Trophoblast cell (in vitro differentiated cells and primary cell): ENCODE measurements around the gene DISP2.
A peak's percentile ranks its signal among the peaks of the same experiment; 100 is the strongest.

Source experiments
- DNase-seq, 2 donors: peaks; one replicate each; pipeline ENCODE4 v3.0.0-alpha.2; 2016
- H2AFZ ChIP-seq: 2 replicates; pipeline ENCODE4 v1.6.1; 2013; ENCODE audit warnings: low read length, moderate library complexity, mild to moderate bottlenecking; ENCODE audit not compliant: insufficient read depth, poor library complexity
- H2AK5ac ChIP-seq: 2 replicates; pipeline ENCODE4 v1.6.1; 2013; ENCODE audit warnings: mild to moderate bottlenecking, low read length
- H2BK120ac ChIP-seq: 2 replicates; pipeline ENCODE4 v1.6.1; 2013; ENCODE audit warnings: low read length, mild to moderate bottlenecking, moderate library complexity; ENCODE audit not compliant: insufficient read depth, poor library complexity
- H2BK12ac ChIP-seq: 2 replicates; pipeline ENCODE4 v1.6.1; 2013; ENCODE audit warnings: mild to moderate bottlenecking, low read length, moderate library complexity
- H2BK5ac ChIP-seq: 2 replicates; pipeline ENCODE4 v1.6.1; 2013; ENCODE audit warnings: low read length, low read depth, moderate library complexity, mild to moderate bottlenecking; ENCODE audit not compliant: poor library complexity
- H3K14ac ChIP-seq: 2 replicates; pipeline ENCODE4 v1.6.1; 2013; ENCODE audit warnings: mild to moderate bottlenecking, low read length
- H3K18ac ChIP-seq: 2 replicates; pipeline ENCODE4 v1.6.1; 2013; ENCODE audit warnings: mild to moderate bottlenecking, low read length
- H3K23ac ChIP-seq: 2 replicates; pipeline ENCODE4 v1.6.1; 2013; ENCODE audit warnings: low read length
- H3K27ac ChIP-seq: 2 replicates; pipeline ENCODE4 v1.5.1; 2013; ENCODE audit warnings: low read depth, mild to moderate bottlenecking, inconsistent platforms, low read length, moderate library complexity
- H3K27me3 ChIP-seq: 2 replicates; pipeline ENCODE4 v1.6.1; 2013; ENCODE audit warnings: inconsistent platforms, mild to moderate bottlenecking, low read length, moderate library complexity; ENCODE audit not compliant: insufficient read depth
- H3K36me3 ChIP-seq, 2 experiments: 1 replicate in 1 of 2; 2 replicates in 1 of 2; pipeline ENCODE4 v1.6.1; 2013; ENCODE audit warnings: low read length in 2 of 2, mild to moderate bottlenecking in 2 of 2, moderate library complexity in 1 of 2; ENCODE audit not compliant: insufficient read depth in 2 of 2, control insufficient read depth in 1 of 2
- H3K4ac ChIP-seq: 2 replicates; pipeline ENCODE4 v1.6.1; 2013; ENCODE audit warnings: low read depth, mild to moderate bottlenecking, low read length, moderate library complexity
- H3K4me1 ChIP-seq, 2 experiments: 1 replicate in 1 of 2; 2 replicates in 1 of 2; pipeline ENCODE4 v1.6.1; 2013; ENCODE audit warnings: low read length in 2 of 2, mild to moderate bottlenecking in 2 of 2, moderate library complexity in 1 of 2; ENCODE audit not compliant: insufficient read depth in 2 of 2, control insufficient read depth in 1 of 2
- H3K4me2 ChIP-seq: 2 replicates; pipeline ENCODE4 v1.6.1; 2013; ENCODE audit warnings: inconsistent platforms, mild to moderate bottlenecking, low read length, moderate library complexity
- H3K4me3 ChIP-seq: 2 replicates; pipeline ENCODE4 v1.5.1; 2013; ENCODE audit warnings: mild to moderate bottlenecking, low read depth, low read length, inconsistent platforms
- H3K79me1 ChIP-seq: one replicate; pipeline ENCODE4 v1.6.1; 2013; ENCODE audit warnings: low read length
- H3K79me2 ChIP-seq: 2 replicates; pipeline ENCODE4 v1.6.1; 2013; ENCODE audit warnings: low read length, mild to moderate bottlenecking; ENCODE audit not compliant: control insufficient read depth, insufficient read depth, poor library complexity
- H3K9ac ChIP-seq: 2 replicates; pipeline ENCODE4 v1.6.1; 2013; ENCODE audit warnings: mild to moderate bottlenecking, low read length
- H3K9me3 ChIP-seq: 2 replicates; pipeline ENCODE4 v1.6.1; 2013; ENCODE audit warnings: low read depth, mild to moderate bottlenecking, control low read depth, inconsistent platforms, low read length; ENCODE audit not compliant: insufficient read depth
- H4K12ac ChIP-seq: 2 replicates; pipeline ENCODE4 v1.6.1; 2013; ENCODE audit warnings: low read depth, mild to moderate bottlenecking, low read length, moderate library complexity
- H4K8ac ChIP-seq: 2 replicates; pipeline ENCODE4 v1.6.1; 2013; ENCODE audit warnings: low read depth, mild to moderate bottlenecking, low read length, moderate library complexity
- H4K91ac ChIP-seq: one replicate; pipeline ENCODE4 v1.6.1; 2013; ENCODE audit warnings: low read depth, mild to moderate bottlenecking, low read length, moderate library complexity
- WGBS: extraction: QIAGEN DNeasy Blood & Tissue Kit; methylation state at CpG from one replicate; pipeline ENCODE4 v1.1.7; 2013; ENCODE audit warnings: missing lambda C conversion rate; ENCODE audit not compliant: insufficient read length, insufficient coverage; ENCODE audit errors: extremely low coverage; 5-methylcytosine and 5-hydroxymethylcytosine counted together

Gene DISP2

GRCh38 chr15:40372981-40373380 is 15.0 kb downstream of the DISP2 start:
- Histone ChIP-seq H2BK120ac (no peak overlapping the region), H4K91ac (no peak overlapping the region), H3K27ac (no peak overlapping the region), H3K4me1 (peaks cover 3 to 4% of the 10 kb centered on the region in 2 experiments), H3K14ac (no peak overlapping the region), H3K4ac (no peak overlapping the region), H2AFZ (no peak overlapping the region), H2AK5ac (no peak overlapping the region), H3K18ac (no peak overlapping the region), H3K23ac (no peak overlapping the region), H3K79me1 (peaks cover 3% of the 10 kb centered on the region), H4K12ac (no peak overlapping the region), H2BK12ac (no peak overlapping the region), H3K9me3 (peaks cover 2% of the 10 kb centered on the region), H2BK5ac (no peak overlapping the region), H3K27me3 (peaks cover 2% of the 10 kb centered on the region), H3K79me2 (no peaks in the 10 kb centered on the region), H3K36me3 (no peaks in the 10 kb centered on the region), H4K8ac (no peak overlapping the region), H3K4me2 (no peak overlapping the region), H3K4me3 (no peak overlapping the region), H3K9ac (no peak overlapping the region)
- DNase-seq = no peak
- WGBS = no CpG with 5 or more reads among the region's 2 CpGs

GRCh38 chr15:40377606-40378005 is 19.6 kb downstream of the DISP2 start:
- no peak overlapping the region for H3K4me2 ChIP-seq
- H3K36me3 ChIP-seq = no peaks in the 10 kb centered on the region
- H3K27me3 ChIP-seq = no peaks in the 10 kb centered on the region
- no peak overlapping the region for H3K14ac ChIP-seq
- no peak overlapping the region for H4K12ac ChIP-seq
- H4K91ac ChIP-seq = no peak overlapping the region
- no peak overlapping the region for H3K4me3 ChIP-seq
- H2AK5ac ChIP-seq = no peak overlapping the region
- H2BK120ac ChIP-seq = no peak overlapping the region
- H3K9ac ChIP-seq = peak overlapping the region; percentile 51
- no peak overlapping the region for H3K4ac ChIP-seq
- no peak overlapping the region for H3K27ac ChIP-seq
- H2BK12ac ChIP-seq = no peak overlapping the region
- H3K79me1 ChIP-seq = peaks cover 1% of the 10 kb centered on the region
- H4K8ac ChIP-seq = no peak overlapping the region
- no peak for DNase-seq
- H3K79me2 ChIP-seq = no peaks in the 10 kb centered on the region
- H3K18ac ChIP-seq = no peak overlapping the region
- no peak overlapping the region for H3K23ac ChIP-seq
- no peak overlapping the region for H2BK5ac ChIP-seq
- H2AFZ ChIP-seq = no peak overlapping the region
- WGBS = no CpG with 5 or more reads among the region's 3 CpGs
- H3K4me1 ChIP-seq = peaks cover 0 to 2% of the 10 kb centered on the region in 2 experiments
- H3K9me3 ChIP-seq = no peaks in the 10 kb centered on the region

GRCh38 chr15:40379374-40379773 is 21.4 kb downstream of the DISP2 start:
- H2AFZ ChIP-seq = no peak overlapping the region
- no peak overlapping the region for H2BK120ac ChIP-seq
- H4K12ac ChIP-seq = no peak overlapping the region
- peaks cover 5% of the 10 kb centered on the region for H3K79me2 ChIP-seq
- H3K9ac ChIP-seq = no peak overlapping the region
- WGBS = 100% methylated on average over 1 of the region's 4 CpGs
- H3K9me3 ChIP-seq = no peaks in the 10 kb centered on the region
- H2BK5ac ChIP-seq = no peak overlapping the region
- H3K27me3 ChIP-seq = no peaks in the 10 kb centered on the region
- no peak overlapping the region for H4K8ac ChIP-seq
- no peak overlapping the region for H2BK12ac ChIP-seq
- H3K23ac ChIP-seq = no peak overlapping the region
- H3K18ac ChIP-seq = no peak overlapping the region
- H3K4me3 ChIP-seq = no peak overlapping the region
- H3K4me1 ChIP-seq = peaks cover 0 to 5% of the 10 kb centered on the region in 2 experiments
- no peak overlapping the region for H3K4me2 ChIP-seq
- peak; percentile 18 to 66 for DNase-seq
- peaks cover 6% of the 10 kb centered on the region for H3K79me1 ChIP-seq
- no peak overlapping the region for H3K27ac ChIP-seq
- no peak overlapping the region for H2AK5ac ChIP-seq
- H4K91ac ChIP-seq = no peak overlapping the region
- H3K4ac ChIP-seq = no peak overlapping the region
- no peaks in the 10 kb centered on the region for H3K36me3 ChIP-seq
- H3K14ac ChIP-seq = no peak overlapping the region

- H3K27me3 ChIP-seq = no peaks in the 10 kb centered on the region
- H2AFZ ChIP-seq = no peak overlapping the region
- no peak overlapping the region for H3K23ac ChIP-seq
- no peak overlapping the region for H3K4ac ChIP-seq
- no peak overlapping the region for H3K27ac ChIP-seq
- H3K79me1 ChIP-seq = peaks cover 6% of the 10 kb centered on the region
- H4K12ac ChIP-seq = no peak overlapping the region
- no peak overlapping the region for H3K14ac ChIP-seq
- H4K91ac ChIP-seq = no peak overlapping the region
- peak; percentile 72 to 91 for DNase-seq
- H2BK5ac ChIP-seq = no peak overlapping the region
- H2AK5ac ChIP-seq = no peak overlapping the region
- H3K9ac ChIP-seq = no peak overlapping the region
- no peak overlapping the region for H3K4me3 ChIP-seq
- no peaks in the 10 kb centered on the region for H3K36me3 ChIP-seq
- H3K9me3 ChIP-seq = no peaks in the 10 kb centered on the region
- H4K8ac ChIP-seq = no peak overlapping the region
- H3K4me1 ChIP-seq = peaks cover 0 to 5% of the 10 kb centered on the region in 2 experiments
- no peak overlapping the region for H2BK120ac ChIP-seq
- H2BK12ac ChIP-seq = no peak overlapping the region
- no peak overlapping the region for H3K4me2 ChIP-seq
- H3K18ac ChIP-seq = no peak overlapping the region
- peaks cover 5% of the 10 kb centered on the region for H3K79me2 ChIP-seq
- no CpG with 5 or more reads among the region's 4 CpGs for WGBS
Measured at GRCh38 chr15:40379853-40380252, 21.8 kb downstream of the DISP2 start.
